Mesenchymal stem cell (in vitro differentiated cells and primary cell): ENCODE measurements around the gene RIOK3.

Source experiments
- DNase-seq: peaks from one replicate; pipeline ENCODE4 v3.0.0-alpha.2; 2013
- H2AFZ ChIP-seq: one replicate; pipeline ENCODE4 v1.6.1; 2013; ENCODE audit warnings: low read depth, mild to moderate bottlenecking, control low read depth, inconsistent platforms, low read length, moderate library complexity
- H2AK5ac ChIP-seq: 2 replicates; pipeline ENCODE4 v1.6.1; 2013; ENCODE audit warnings: low read length, moderate library complexity, mild to moderate bottlenecking, inconsistent platforms; ENCODE audit not compliant: severe bottlenecking
- H2BK120ac ChIP-seq: one replicate; pipeline ENCODE4 v1.6.1; 2013; ENCODE audit warnings: low read depth, mild to moderate bottlenecking, inconsistent platforms, low read length, moderate library complexity
- H2BK12ac ChIP-seq, 2 experiments: one replicate each; pipeline ENCODE4 v1.6.1; 2013; ENCODE audit warnings: inconsistent platforms in 2 of 2, low read length in 2 of 2, mild to moderate bottlenecking in 2 of 2, moderate library complexity in 2 of 2, control low read depth in 1 of 2
- H2BK15ac ChIP-seq: one replicate; pipeline ENCODE4 v1.6.1; 2013; ENCODE audit warnings: mild to moderate bottlenecking, low read depth, inconsistent platforms; ENCODE audit not compliant: poor library complexity, severe bottlenecking
- H2BK5ac ChIP-seq: 2 replicates; pipeline ENCODE4 v1.6.1; 2013; ENCODE audit warnings: low read depth, mild to moderate bottlenecking, low read length, control low read depth, inconsistent platforms; ENCODE audit not compliant: poor library complexity, severe bottlenecking
- H3K14ac ChIP-seq, 2 experiments: one replicate each; pipeline ENCODE4 v1.6.1; 2013; ENCODE audit warnings: inconsistent platforms in 2 of 2, low read length in 2 of 2, control low read depth in 1 of 2, mild to moderate bottlenecking in 1 of 2, moderate library complexity in 1 of 2
- H3K18ac ChIP-seq, 2 experiments: one replicate each; pipeline ENCODE4 v1.6.1; 2013; ENCODE audit warnings: inconsistent platforms in 2 of 2, low read length in 2 of 2, control low read depth in 1 of 2, low read depth in 1 of 2, mild to moderate bottlenecking in 1 of 2
- H3K23ac ChIP-seq, 2 experiments: one replicate each; pipeline ENCODE4 v1.6.1; 2013; ENCODE audit warnings: inconsistent platforms in 2 of 2, low read length in 2 of 2, mild to moderate bottlenecking in 2 of 2, moderate library complexity in 2 of 2, control low read depth in 1 of 2
- H3K27ac ChIP-seq: 2 replicates; pipeline ENCODE4 v1.5.1; 2013; ENCODE audit warnings: mild to moderate bottlenecking, moderate library complexity, low read length, control low read depth, inconsistent platforms; ENCODE audit not compliant: poor library complexity, severe bottlenecking
- H3K27me3 ChIP-seq, 2 experiments: 2 replicates each; pipeline versions ENCODE4 v1.6.1 to v1.7.0; 2013; ENCODE audit warnings: low read length in 2 of 2, mild to moderate bottlenecking in 2 of 2, moderate library complexity in 2 of 2, control low read depth in 1 of 2, inconsistent platforms in 1 of 2; ENCODE audit not compliant: control insufficient read depth in 1 of 2, insufficient read depth in 1 of 2
- H3K36me3 ChIP-seq, 2 experiments: 2 replicates each; pipeline versions ENCODE4 v1.6.1 to v1.7.0; 2013; ENCODE audit warnings: low read length in 2 of 2, control low read depth in 1 of 2, inconsistent platforms in 1 of 2, low read depth in 1 of 2, mild to moderate bottlenecking in 1 of 2; ENCODE audit not compliant: insufficient read depth in 2 of 2, control insufficient read depth in 1 of 2
- H3K4ac ChIP-seq, 2 experiments: one replicate each; pipeline ENCODE4 v1.6.1; 2013; ENCODE audit warnings: inconsistent platforms in 2 of 2, low read length in 2 of 2, mild to moderate bottlenecking in 2 of 2, moderate library complexity in 2 of 2, control low read depth in 1 of 2, low read depth in 1 of 2
- H3K4me1 ChIP-seq: 2 replicates; pipeline ENCODE4 v1.6.1; 2013; ENCODE audit warnings: low read depth, low read length, control low read depth; ENCODE audit not compliant: control insufficient read depth, insufficient read depth
- H3K4me2 ChIP-seq: 2 replicates; pipeline ENCODE4 v1.6.1; 2013; ENCODE audit warnings: low read length, mild to moderate bottlenecking, inconsistent platforms; ENCODE audit not compliant: poor library complexity, severe bottlenecking
- H3K4me3 ChIP-seq, 2 experiments: 2 replicates each; pipeline versions ENCODE4 v1.5.1 to v1.7.0; 2013; ENCODE audit warnings: low read length in 2 of 2, mild to moderate bottlenecking in 2 of 2, control low read depth in 1 of 2, low read depth in 1 of 2; ENCODE audit not compliant: insufficient read depth in 1 of 2
- H3K79me1 ChIP-seq: replicated peaks from 2 replicates; pipeline ENCODE4 v1.6.1; 2013; ENCODE audit warnings: mild to moderate bottlenecking, control low read depth, low read length, inconsistent platforms; ENCODE audit not compliant: poor library complexity, severe bottlenecking
- H3K9ac ChIP-seq: 2 replicates; pipeline ENCODE4 v1.7.0; 2013; ENCODE audit warnings: mild to moderate bottlenecking, low read length, moderate library complexity
- H3K9me3 ChIP-seq: 2 replicates; pipeline ENCODE4 v1.7.0; 2013; ENCODE audit warnings: mild to moderate bottlenecking, low read length; ENCODE audit not compliant: control insufficient read depth
- H4K8ac ChIP-seq: one replicate; pipeline ENCODE4 v1.6.1; 2013; ENCODE audit warnings: inconsistent platforms, mild to moderate bottlenecking, low read length, moderate library complexity
- H4K91ac ChIP-seq: one replicate; pipeline ENCODE4 v1.6.1; 2013; ENCODE audit warnings: mild to moderate bottlenecking, low read length, inconsistent platforms
- whole genome bisulfite sequencing: methylation state at CpG from one replicate; pipeline ENCODE4 v1.1.7; 2013; ENCODE audit warnings: mixed read lengths; 5-methylcytosine and 5-hydroxymethylcytosine counted together

The RIOK3 gene

GRCh38 chr18:23515911-23516546 lies 62.9 kb downstream of the RIOK3 start:
- no peaks in the 10 kb centered on the region for H3K9me3 ChIP-seq
- H3K9ac ChIP-seq, result no peak overlapping the region
- no peak overlapping the region for H3K4me3 ChIP-seq
- H2BK12ac ChIP-seq, result no peak overlapping the region
- no peak overlapping the region for H4K8ac ChIP-seq
- peaks cover 8% of the 10 kb centered on the region for H3K4me1 ChIP-seq
- H2BK5ac ChIP-seq, result no peak overlapping the region
- no peak overlapping the region for H2BK15ac ChIP-seq
- H2AK5ac ChIP-seq, result peak overlapping the region; percentile 49
- H3K23ac ChIP-seq, result no peak overlapping the region
- H3K27ac ChIP-seq, result peak overlapping the region; percentile 78
- H3K4me2 ChIP-seq, result no peak overlapping the region
- no peak overlapping the region for H2BK120ac ChIP-seq
- no peak overlapping the region for H2AFZ ChIP-seq
- DNase-seq, result peak; percentile 81
- H3K14ac ChIP-seq, result no peak overlapping the region
- no peak overlapping the region for H3K4ac ChIP-seq
- no peak overlapping the region for H4K91ac ChIP-seq
- peaks cover 28 to 84% of the 10 kb centered on the region in 2 experiments for H3K36me3 ChIP-seq
- no peak overlapping the region for H3K18ac ChIP-seq
- H3K27me3 ChIP-seq, result no peaks in the 10 kb centered on the region
- H3K79me1 ChIP-seq, result peaks cover 9% of the 10 kb centered on the region
- WGBS, result 52% methylated on average over 16 of the region's 17 CpGs

GRCh38 chr18:23519734-23520133 lies 66.6 kb downstream of the RIOK3 start:
- WGBS, result 74% methylated on average over 4 of the region's 4 CpGs
- H3K18ac ChIP-seq, result no peak overlapping the region
- no peak overlapping the region for H3K9ac ChIP-seq
- H4K8ac ChIP-seq, result no peak overlapping the region
- no peak overlapping the region for H3K27ac ChIP-seq
- no peak overlapping the region for H3K23ac ChIP-seq
- H3K14ac ChIP-seq, result no peak overlapping the region
- H2BK5ac ChIP-seq, result no peak overlapping the region
- H3K4ac ChIP-seq, result no peak overlapping the region
- H2BK120ac ChIP-seq, result no peak overlapping the region
- peaks cover 14% of the 10 kb centered on the region for H3K4me1 ChIP-seq
- no peak overlapping the region for H3K4me2 ChIP-seq
- no peak overlapping the region for H2AFZ ChIP-seq
- H3K79me1 ChIP-seq, result peaks cover 13% of the 10 kb centered on the region
- DNase-seq, result peak; percentile 48
- no peak overlapping the region for H4K91ac ChIP-seq
- H3K36me3 ChIP-seq, result peaks cover 49 to 92% of the 10 kb centered on the region in 2 experiments
- H2BK15ac ChIP-seq, result no peak overlapping the region
- H3K4me3 ChIP-seq, result no peak overlapping the region
- H3K27me3 ChIP-seq, result no peaks in the 10 kb centered on the region
- H3K9me3 ChIP-seq, result no peaks in the 10 kb centered on the region
- H2BK12ac ChIP-seq, result no peak overlapping the region
- no peak overlapping the region for H2AK5ac ChIP-seq

GRCh38 chr18:23521271-23521670 lies 68.2 kb downstream of the RIOK3 start:
- no peak overlapping the region for H3K9ac ChIP-seq
- WGBS, result 74% methylated on average over 6 of the region's 7 CpGs
- H3K4me1 ChIP-seq, result peaks cover 10% of the 10 kb centered on the region
- H3K27me3 ChIP-seq, result no peaks in the 10 kb centered on the region
- no peak overlapping the region for H3K4ac ChIP-seq
- H3K79me1 ChIP-seq, result peaks cover 15% of the 10 kb centered on the region
- no peak for DNase-seq
- H3K14ac ChIP-seq, result no peak overlapping the region
- H4K91ac ChIP-seq, result no peak overlapping the region
- H4K8ac ChIP-seq, result no peak overlapping the region
- H2AFZ ChIP-seq, result no peak overlapping the region
- H2BK5ac ChIP-seq, result no peak overlapping the region
- H2BK120ac ChIP-seq, result no peak overlapping the region
- H3K4me2 ChIP-seq, result no peak overlapping the region
- H3K27ac ChIP-seq, result no peak overlapping the region
- peaks cover 58 to 91% of the 10 kb centered on the region in 2 experiments for H3K36me3 ChIP-seq
- no peaks in the 10 kb centered on the region for H3K9me3 ChIP-seq
- H2BK12ac ChIP-seq, result no peak overlapping the region
- H3K4me3 ChIP-seq, result no peak overlapping the region
- H3K23ac ChIP-seq, result no peak overlapping the region
- H2BK15ac ChIP-seq, result no peak overlapping the region
- no peak overlapping the region for H3K18ac ChIP-seq
- H2AK5ac ChIP-seq, result no peak overlapping the region

GRCh38 chr18:23521907-23522306 lies 68.8 kb downstream of the RIOK3 start:
- H2AFZ ChIP-seq, result no peak overlapping the region
- H3K27me3 ChIP-seq, result no peaks in the 10 kb centered on the region
- no peak overlapping the region for H2BK12ac ChIP-seq
- no peak overlapping the region for H3K4me3 ChIP-seq
- H3K27ac ChIP-seq, result no peak overlapping the region
- H3K9ac ChIP-seq, result no peak overlapping the region
- no peak overlapping the region for H4K91ac ChIP-seq
- no peak overlapping the region for H4K8ac ChIP-seq
- no peak overlapping the region for H3K4me2 ChIP-seq
- no peak overlapping the region for H2BK120ac ChIP-seq
- no peak overlapping the region for H3K4ac ChIP-seq
- peaks cover 12% of the 10 kb centered on the region for H3K4me1 ChIP-seq
- WGBS, result 94% methylated on average over 6 of the region's 7 CpGs
- H2AK5ac ChIP-seq, result no peak overlapping the region
- no peaks in the 10 kb centered on the region for H3K9me3 ChIP-seq
- DNase-seq, result no peak
- H3K23ac ChIP-seq, result no peak overlapping the region
- H2BK5ac ChIP-seq, result no peak overlapping the region
- H3K36me3 ChIP-seq, result peaks cover 58 to 91% of the 10 kb centered on the region in 2 experiments
- no peak overlapping the region for H3K18ac ChIP-seq
- H2BK15ac ChIP-seq, result no peak overlapping the region
- peaks cover 18% of the 10 kb centered on the region for H3K79me1 ChIP-seq
- H3K14ac ChIP-seq, result no peak overlapping the region
